AG10803 (cell line): ENCODE measurements around the gene MPZL2.

Experiments used
- DNase-seq: peaks from one replicate; pipeline ENCODE4 v3.0.0; 2010; ENCODE audit warnings: low read depth
- H3K4me3 ChIP-seq: 2 replicates; pipeline ENCODE4 v1.5.1; 2011; ENCODE audit warnings: mild to moderate bottlenecking, low read length, control low read depth
- TF ChIP-seq, protein P1 (sequence below): conservative IDR thresholded peaks from 2 replicates; pipeline ENCODE4 v1.5.1; 2011; ENCODE audit warnings: mild to moderate bottlenecking, low read length, control low read depth, inconsistent platforms

The MPZL2 gene

DNA sequence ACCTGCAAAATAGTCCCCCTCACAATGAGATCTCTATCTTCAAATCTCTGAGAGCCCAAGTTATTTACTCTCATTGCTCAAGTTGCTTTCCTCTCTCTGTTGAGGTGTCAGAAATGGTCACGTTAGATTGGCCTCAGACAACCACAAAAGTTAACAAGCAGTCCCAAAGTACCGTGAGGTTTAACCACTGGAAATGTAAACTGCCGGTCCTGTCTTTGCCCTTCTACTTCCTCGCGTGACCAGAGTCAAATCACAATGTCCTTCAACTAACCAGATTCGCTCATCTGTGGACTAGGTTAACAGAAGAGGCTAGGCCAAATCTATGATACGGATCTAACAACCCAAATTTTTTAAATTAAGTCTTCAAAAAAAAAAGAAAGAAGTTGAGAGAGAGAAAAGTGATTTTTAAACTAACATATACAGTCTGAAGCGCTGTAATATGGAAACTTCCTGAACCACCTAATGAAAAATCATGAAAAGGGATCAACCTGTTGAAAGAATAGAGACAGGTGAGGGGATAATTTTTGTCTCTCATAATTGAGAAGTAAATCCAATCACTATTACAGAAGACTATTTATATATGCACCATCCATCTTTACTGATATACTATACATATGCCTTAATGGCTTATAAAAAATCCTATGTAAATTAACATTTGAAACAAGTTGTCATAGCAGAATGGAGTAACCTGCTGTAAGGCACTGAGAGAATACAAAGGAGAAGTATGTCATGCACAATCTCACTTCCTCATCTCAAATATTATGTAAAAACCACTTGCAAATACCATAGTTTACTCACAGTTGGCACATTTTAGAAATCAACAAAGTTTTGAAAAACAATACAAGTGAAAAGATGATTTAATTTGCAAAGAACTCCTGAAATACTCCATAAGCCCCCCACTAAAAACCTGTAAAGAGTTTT lies 36.0 kb downstream of the MPZL2 start:
- no peak for DNase-seq
- TF ChIP-seq, protein P1, sequence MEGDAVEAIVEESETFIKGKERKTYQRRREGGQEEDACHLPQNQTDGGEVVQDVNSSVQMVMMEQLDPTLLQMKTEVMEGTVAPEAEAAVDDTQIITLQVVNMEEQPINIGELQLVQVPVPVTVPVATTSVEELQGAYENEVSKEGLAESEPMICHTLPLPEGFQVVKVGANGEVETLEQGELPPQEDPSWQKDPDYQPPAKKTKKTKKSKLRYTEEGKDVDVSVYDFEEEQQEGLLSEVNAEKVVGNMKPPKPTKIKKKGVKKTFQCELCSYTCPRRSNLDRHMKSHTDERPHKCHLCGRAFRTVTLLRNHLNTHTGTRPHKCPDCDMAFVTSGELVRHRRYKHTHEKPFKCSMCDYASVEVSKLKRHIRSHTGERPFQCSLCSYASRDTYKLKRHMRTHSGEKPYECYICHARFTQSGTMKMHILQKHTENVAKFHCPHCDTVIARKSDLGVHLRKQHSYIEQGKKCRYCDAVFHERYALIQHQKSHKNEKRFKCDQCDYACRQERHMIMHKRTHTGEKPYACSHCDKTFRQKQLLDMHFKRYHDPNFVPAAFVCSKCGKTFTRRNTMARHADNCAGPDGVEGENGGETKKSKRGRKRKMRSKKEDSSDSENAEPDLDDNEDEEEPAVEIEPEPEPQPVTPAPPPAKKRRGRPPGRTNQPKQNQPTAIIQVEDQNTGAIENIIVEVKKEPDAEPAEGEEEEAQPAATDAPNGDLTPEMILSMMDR: no peak
- H3K4me3 ChIP-seq: no peak overlapping the region

DNA sequence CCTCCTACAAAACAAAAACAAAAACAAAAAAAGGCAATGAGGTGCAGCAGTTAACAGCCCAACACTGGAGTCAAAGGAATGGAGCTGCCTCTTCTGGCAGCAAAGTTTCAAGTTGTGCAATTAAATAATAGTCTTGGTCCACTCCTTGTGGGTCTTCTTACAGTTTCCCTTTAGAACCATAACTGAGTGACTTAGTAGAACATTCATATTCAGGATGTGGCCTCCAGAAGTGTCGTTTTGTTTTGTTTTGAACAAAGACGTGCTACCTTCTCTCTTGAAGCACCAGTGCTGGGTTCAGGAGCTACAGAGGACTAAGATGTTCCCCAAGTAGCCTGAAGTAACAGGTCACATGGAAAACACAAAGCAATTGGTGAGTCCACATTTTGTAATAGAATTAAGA lies 37.3 kb downstream of the MPZL2 start:
- no peak for DNase-seq
- TF ChIP-seq, protein P1: no peak
- H3K4me3 ChIP-seq: no peak overlapping the region

DNA sequence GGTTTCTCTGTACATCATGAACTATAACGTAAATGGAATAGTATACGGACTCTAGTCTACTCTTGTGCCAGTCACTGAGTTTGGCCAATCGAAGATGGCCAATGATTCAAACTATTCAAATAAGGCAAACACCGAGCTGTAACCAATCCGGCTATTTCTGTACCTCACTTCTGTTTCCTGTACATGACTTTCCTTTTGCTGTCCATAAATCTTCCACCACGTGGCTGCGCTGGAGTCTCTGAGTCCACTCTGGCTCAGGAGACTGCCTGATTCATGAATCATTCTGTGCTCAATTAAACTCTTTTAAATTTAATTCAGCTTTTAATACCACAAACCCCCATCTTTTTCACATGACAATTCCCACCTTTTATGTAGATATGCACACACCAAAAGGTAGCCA lies 37.8 kb downstream of the MPZL2 start:
- DNase-seq: peak; percentile 6
- TF ChIP-seq, protein P1: no peak

DNA sequence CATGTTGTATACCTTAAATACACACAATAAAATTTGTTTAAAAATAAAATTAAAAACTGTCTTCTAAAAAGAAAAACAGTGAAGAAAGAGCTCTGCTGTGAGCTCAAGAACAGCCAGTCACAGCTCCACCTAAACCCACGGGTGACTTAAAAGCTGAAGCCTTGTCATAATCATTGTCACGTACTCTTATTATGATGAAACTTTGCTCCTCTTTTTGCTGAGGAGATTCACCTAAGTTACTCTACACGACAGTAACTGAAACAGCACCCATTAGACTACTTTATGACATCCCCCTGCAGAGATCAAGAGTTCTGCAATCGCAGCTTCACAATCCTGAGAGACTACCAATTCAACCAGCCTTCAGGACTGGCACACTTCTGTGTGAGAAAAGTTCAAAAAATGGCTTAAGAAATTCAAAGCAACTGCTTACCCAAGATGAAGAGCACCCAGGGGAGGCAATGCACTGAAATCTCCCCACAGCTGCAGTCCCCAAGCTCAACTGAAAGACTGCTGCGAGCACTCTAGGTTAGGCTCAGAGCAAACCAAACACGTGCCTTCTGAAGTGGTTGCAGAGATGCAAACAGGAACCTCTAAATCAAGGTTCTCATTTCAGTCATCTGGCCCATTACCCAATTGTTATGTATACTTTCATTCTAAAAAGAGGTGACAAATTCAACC lies 39.4 kb downstream of the MPZL2 start, which contains the start of gene JAML:
TSS of gene JAML (minus strand) at position 501 of the 678 bp plus-strand sequence. CDS start 10,145 bp downstream, outside the sequence.
- TF ChIP-seq, protein P1: no peak
- no peak within 1 kb of the TSS for H3K4me3 ChIP-seq
- DNase-seq: no peak

More for the DNA sequence above, 37.8 kb downstream of the MPZL2 start:
- H3K4me3 ChIP-seq: no peak overlapping the region

DNA sequence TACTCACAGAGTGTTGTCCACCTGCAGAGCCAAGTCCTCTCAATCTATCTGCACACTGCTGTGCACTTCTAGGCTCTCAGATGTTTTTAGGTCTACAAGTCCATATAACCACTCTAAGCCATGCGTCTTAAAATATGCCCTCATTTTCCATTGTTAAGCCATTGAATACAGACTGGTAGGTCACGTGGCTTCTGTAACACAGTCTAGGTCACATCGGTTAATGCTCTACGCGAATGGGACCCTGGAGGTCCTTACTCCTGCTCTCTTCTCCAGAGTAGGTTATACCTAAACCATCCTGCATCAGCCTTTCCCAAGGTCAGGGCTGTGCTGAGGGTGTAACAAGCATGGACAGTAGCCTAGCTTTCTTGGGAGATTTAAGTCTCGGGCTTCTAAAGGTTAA lies 40.1 kb downstream of the MPZL2 start:
- H3K4me3 ChIP-seq: no peak overlapping the region
- TF ChIP-seq, protein P1: no peak
- no peak for DNase-seq

DNA sequence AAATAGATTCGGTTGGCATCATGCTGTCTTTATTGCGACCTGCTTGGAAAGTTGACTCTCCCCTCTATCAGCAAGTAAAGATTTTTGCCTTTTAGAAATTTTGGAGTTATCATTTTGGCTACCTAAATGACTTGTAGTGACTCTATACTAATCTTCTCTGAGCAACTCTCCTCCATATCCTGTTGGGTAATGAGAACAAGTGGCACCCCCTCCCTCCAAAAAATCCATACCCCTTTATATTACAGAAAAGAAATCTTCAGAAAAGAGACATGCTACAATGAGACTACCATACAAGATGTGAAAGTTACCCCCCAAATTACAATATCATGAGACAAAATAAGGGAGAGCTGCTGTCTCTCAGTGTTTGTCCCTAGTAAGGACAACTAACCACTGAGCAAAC lies 40.5 kb downstream of the MPZL2 start:
- DNase-seq: no peak
- TF ChIP-seq, protein P1: no peak
- H3K4me3 ChIP-seq: no peak overlapping the region
